ENCODE measurements around the gene KRT15.

Gene KRT15

GRCh38 chr17:41507315-41507880 is 11.3 kb downstream of the KRT15 start:
- in situ Hi-C loops (cut with MboI; ENCODE audit: low sequenced_read_pairs) = no loop called here

- in situ Hi-C loops (cut with MboI; ENCODE audit: low sequenced_read_pairs) = no loop called here
Measured at GRCh38 chr17:41505809-41506767, 12.6 kb downstream of the KRT15 start.

- in situ Hi-C loops (cut with MboI; ENCODE audit: low sequenced_read_pairs) = no loop called here
Measured at GRCh38 chr17:41505007-41505808, 13.5 kb downstream of the KRT15 start, which contains the start of gene KRT13. KRT13 (minus strand) TSS chr17:41505612; CDS start chr17:41505550, 62 bp downstream.

GRCh38 chr17:41504246-41504977 is 14.3 kb downstream of the KRT15 start:
- in situ Hi-C loops (cut with MboI; ENCODE audit: low sequenced_read_pairs) = no loop called here

- in situ Hi-C loops (cut with MboI; ENCODE audit: low sequenced_read_pairs) = no loop called here
Measured at GRCh38 chr17:41503202-41503601, 15.5 kb downstream of the KRT15 start.

GRCh38 chr17:41500131-41500911 is 18.4 kb downstream of the KRT15 start:
- in situ Hi-C loops (cut with MboI; ENCODE audit: low sequenced_read_pairs) = no loop called here

- in situ Hi-C loops (cut with MboI; ENCODE audit: low sequenced_read_pairs) = no loop called here
Measured at GRCh38 chr17:41499714-41500113, 19.0 kb downstream of the KRT15 start.

GRCh38 chr17:41498276-41498675 is 20.4 kb downstream of the KRT15 start:
- in situ Hi-C loops (cut with MboI; ENCODE audit: low sequenced_read_pairs) = no loop called here

- in situ Hi-C loops (cut with MboI; ENCODE audit: low sequenced_read_pairs) = no loop called here
Measured at GRCh38 chr17:41496803-41497484, 21.7 kb downstream of the KRT15 start.

GRCh38 chr17:41494524-41494923 is 24.2 kb downstream of the KRT15 start:
- in situ Hi-C loops (cut with MboI; ENCODE audit: low sequenced_read_pairs) = no loop called here

GRCh38 chr17:41492771-41493170 is 25.9 kb downstream of the KRT15 start:
- in situ Hi-C loops (cut with MboI; ENCODE audit: low sequenced_read_pairs) = no loop called here

GRCh38 chr17:41492351-41492750 is 26.3 kb downstream of the KRT15 start:
- in situ Hi-C loops (cut with MboI; ENCODE audit: low sequenced_read_pairs) = no loop called here

GRCh38 chr17:41491476-41491875 is 27.2 kb downstream of the KRT15 start:
- in situ Hi-C loops (cut with MboI; ENCODE audit: low sequenced_read_pairs) = no loop called here

GRCh38 chr17:41490000-41490990 is 28.4 kb downstream of the KRT15 start:
- in situ Hi-C loops (cut with MboI; ENCODE audit: low sequenced_read_pairs) = no loop called here

- in situ Hi-C loops (cut with MboI; ENCODE audit: low sequenced_read_pairs) = no loop called here
Measured at GRCh38 chr17:41489531-41489930, 29.2 kb downstream of the KRT15 start, which contains the start of gene KRT36. KRT36 (minus strand) TSS chr17:41489910; CDS start chr17:41489864, 46 bp downstream.

GRCh38 chr17:41486809-41487530 is 31.7 kb downstream of the KRT15 start:
- in situ Hi-C loops (cut with MboI; ENCODE audit: low sequenced_read_pairs) = no loop called here

- in situ Hi-C loops (cut with MboI; ENCODE audit: low sequenced_read_pairs) = no loop called here
Measured at GRCh38 chr17:41486316-41486715, 32.4 kb downstream of the KRT15 start.

Data from hTERT RPE-1 (cell line).